Activated naive CD4-positive, alpha-beta T cell treated with anti-CD3 and anti-CD28 coated beads for 36 hours (primary cell): ENCODE measurements around the gene SCYL3. TPM values are rescaled to one million over a fixed set of nuclear protein-coding genes. Genes with fewer than 3 reads are reported as not detected.
A peak's percentile ranks its signal among the peaks of the same experiment; 100 is the strongest.
"Not testable (repeated sequence)": the region's sequence is repeated elsewhere in the genome, so short reads cannot be mapped to it uniquely, and the experiment has no call there.

ENCODE experiments used
- CTCF ChIA-PET: fragments of 350-600 bp; sonication (Branson Sonifier 250); formaldehyde crosslinking; loops from one replicate; lab custom pipeline; 2021; ENCODE audit warnings: antibody characterized with exemption; lab: Charles Lee
- DNase-seq: peaks from one replicate; pipeline ENCODE4 v3.0.0-alpha.2; 2020
- H3K27ac Mint-ChIP-seq: one replicate; pipeline ENCODE4 v1.8.0; 2021; ENCODE audit warnings: mild to moderate bottlenecking, mixed read lengths
- H3K27me3 Mint-ChIP-seq: one replicate; pipeline ENCODE4 v1.8.0; 2021; ENCODE audit warnings: low read depth, mixed read lengths
- H3K36me3 Mint-ChIP-seq: one replicate; pipeline ENCODE4 v1.8.0; 2021; ENCODE audit warnings: low read depth, mixed read lengths
- H3K4me1 Mint-ChIP-seq: one replicate; pipeline ENCODE4 v1.8.0; 2021; ENCODE audit warnings: low read depth, mixed read lengths
- H3K4me3 Mint-ChIP-seq: one replicate; pipeline ENCODE4 v1.8.0; 2021; ENCODE audit warnings: mild to moderate bottlenecking, moderate library complexity, mixed read lengths
- H3K9me3 Mint-ChIP-seq: one replicate; pipeline ENCODE4 v1.8.0; 2021; ENCODE audit warnings: mixed read lengths
- intact Hi-C: fragments of 100-400 bp; cut with micrococcal nuclease; formaldehyde crosslinking; loops from one replicate; pipeline ENCODE4 v1.15.1; 2023
- total RNA-seq, 2 experiments: library from RNA; stranded (reverse); gene quantifications; one replicate each; pipeline ENCODE4 v1.2.3, GENCODE V29; 2021

SCYL3 gene
- total RNA-seq, 2 experiments from 2014 or later, result 8.8 TPM

DNA sequence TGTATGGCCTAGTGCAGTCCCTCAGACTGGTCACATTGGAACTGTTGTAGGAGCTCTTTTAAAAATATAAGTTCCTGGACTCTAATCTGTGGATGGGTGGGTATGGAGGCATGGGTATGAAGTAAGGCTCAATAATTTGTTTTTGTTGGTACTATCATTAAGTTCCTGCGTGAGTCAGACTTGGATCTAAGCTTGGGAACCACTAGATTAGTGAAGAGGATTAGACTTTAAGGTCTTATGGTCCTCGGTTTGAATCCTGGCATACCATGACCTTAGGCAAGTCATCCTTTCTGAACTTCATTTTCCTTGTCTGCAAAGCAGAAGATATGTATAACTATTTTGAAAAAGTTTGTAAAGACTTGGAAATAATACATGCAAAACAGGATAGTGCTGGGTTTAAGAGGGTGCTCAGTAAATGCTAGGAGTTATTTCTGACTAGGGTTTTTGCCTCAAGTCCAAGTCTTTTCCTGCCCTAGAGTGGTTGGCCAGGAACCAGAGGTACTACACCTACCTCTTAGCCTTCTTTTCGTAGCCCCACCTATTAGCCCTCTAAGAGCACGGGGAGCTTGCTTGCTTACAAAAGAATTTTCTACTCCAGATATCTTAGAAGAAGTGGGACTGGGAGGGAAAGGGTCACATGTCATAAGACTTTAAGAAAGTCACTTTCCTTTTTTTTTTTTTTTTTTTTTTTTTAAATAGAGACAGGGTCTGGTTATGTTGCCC, 60.4 kb downstream of the SCYL3 start:
- Mint-ChIP-seq H3K27ac (no peak overlapping the region), H3K27me3 (no peaks in the 10 kb centered on the region), H3K9me3 (no peaks in the 10 kb centered on the region), H3K4me3 (no peak overlapping the region), H3K36me3 (peaks cover 37% of the 10 kb centered on the region), H3K4me1 (no peaks in the 10 kb centered on the region)
- no peak for DNase-seq
- intact Hi-C loops, result no loop called here
- CTCF ChIA-PET, result interaction anchor here (0.6 kb wide), 1 partner anchor 281 kb away, joined by 5 read pairs; no protein-coding TSS in a partner anchor

- Mint-ChIP-seq H3K36me3 (peaks cover 35% of the 10 kb centered on the region), H3K27me3 (no peaks in the 10 kb centered on the region), H3K4me1 (no peaks in the 10 kb centered on the region), H3K4me3 (no peak overlapping the region), H3K27ac (no peak overlapping the region), H3K9me3 (no peaks in the 10 kb centered on the region)
- DNase-seq, result no peak
- CTCF ChIA-PET, result interaction anchor here (0.6 kb wide), 1 partner anchor 583 kb away, joined by 3 read pairs; no protein-coding TSS in a partner anchor
- intact Hi-C loops, result no loop called here
Measured at GRCh38 chr1:169829671-169830070, 64.0 kb downstream of the SCYL3 start.

GRCh38 chr1:169824153-169824552, 69.5 kb downstream of the SCYL3 start:
- Mint-ChIP-seq H3K36me3 (peaks cover 23% of the 10 kb centered on the region), H3K4me3 (no peak overlapping the region), H3K27me3 (no peaks in the 10 kb centered on the region), H3K27ac (no peak overlapping the region), H3K9me3 (no peaks in the 10 kb centered on the region), H3K4me1 (no peaks in the 10 kb centered on the region)
- intact Hi-C loops, result no loop called here
- CTCF ChIA-PET, result no interaction called here
- DNase-seq, result no peak

DNA sequence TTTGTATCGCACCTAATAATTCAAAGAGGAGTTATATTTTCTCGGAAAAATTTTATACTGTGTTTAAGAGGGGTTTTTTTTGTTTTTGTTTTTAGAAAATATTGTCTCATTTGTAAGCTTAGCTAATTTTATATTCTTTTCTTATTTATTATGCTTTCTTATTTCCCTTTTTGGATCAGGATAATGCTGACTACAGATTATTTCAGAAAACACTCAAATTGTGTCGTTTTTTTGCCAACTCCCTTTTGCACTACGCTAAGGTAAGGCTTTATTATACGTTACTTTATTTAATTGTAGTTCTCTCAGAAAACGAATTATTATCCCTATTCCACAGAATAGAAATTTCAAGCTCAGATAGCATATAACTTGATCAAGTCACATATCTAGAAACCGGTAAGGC, 72.2 kb downstream of the SCYL3 start:
- Mint-ChIP-seq H3K27ac (no peak overlapping the region), H3K4me3 (no peak overlapping the region), H3K27me3 (no peaks in the 10 kb centered on the region), H3K9me3 (no peaks in the 10 kb centered on the region), H3K36me3 (peaks cover 25% of the 10 kb centered on the region), H3K4me1 (no peaks in the 10 kb centered on the region)
- no peak for DNase-seq
- CTCF ChIA-PET, result interaction anchor here (0.7 kb wide), 2 partner anchors 13 to 15 kb away, joined by 3 to 4 read pairs; no protein-coding TSS in a partner anchor
- intact Hi-C loops, result no loop called here

- intact Hi-C loops, result no loop called here
- Mint-ChIP-seq H3K4me3 (no peak overlapping the region), H3K9me3 (no peaks in the 10 kb centered on the region), H3K27ac (no peak overlapping the region), H3K4me1 (no peaks in the 10 kb centered on the region), H3K27me3 (no peaks in the 10 kb centered on the region), H3K36me3 (peaks cover 34% of the 10 kb centered on the region)
- CTCF ChIA-PET, result no interaction called here
- no peak for DNase-seq
Measured at GRCh38 chr1:169816617-169817016, 77.1 kb downstream of the SCYL3 start.

GRCh38 chr1:169814265-169814664, 79.4 kb downstream of the SCYL3 start:
- H3K27me3 Mint-ChIP-seq, result no peaks in the 10 kb centered on the region
- no peaks in the 10 kb centered on the region for H3K4me1 Mint-ChIP-seq
- intact Hi-C loops, result no loop called here
- no peaks in the 10 kb centered on the region for H3K9me3 Mint-ChIP-seq
- no peak for DNase-seq
- no peak overlapping the region for H3K27ac Mint-ChIP-seq
- CTCF ChIA-PET, result no interaction called here
- H3K36me3 Mint-ChIP-seq, result peaks cover 35% of the 10 kb centered on the region
- no peak overlapping the region for H3K4me3 Mint-ChIP-seq

DNA sequence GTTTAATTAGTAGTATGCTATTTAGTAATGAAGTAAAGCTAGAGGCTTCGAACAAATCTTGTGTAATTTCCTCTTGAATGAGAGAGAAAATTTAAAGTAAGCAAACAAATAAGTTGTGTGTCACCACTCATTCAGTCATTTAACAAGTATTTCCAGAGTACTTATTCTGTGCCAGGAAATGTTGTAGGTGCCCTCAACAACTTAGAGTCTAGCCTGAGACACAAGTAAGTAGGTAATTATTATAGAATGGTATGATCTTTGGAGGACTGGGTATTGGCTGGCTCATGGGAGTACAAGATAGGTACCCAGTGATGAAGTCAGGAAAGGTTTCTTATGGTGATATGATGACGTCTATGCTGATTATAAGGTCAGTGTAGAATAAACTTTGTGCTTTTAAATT, 81.6 kb downstream of the SCYL3 start:
- CTCF ChIA-PET, result no interaction called here
- Mint-ChIP-seq H3K27me3 (no peaks in the 10 kb centered on the region), H3K9me3 (no peaks in the 10 kb centered on the region), H3K4me3 (no peak overlapping the region), H3K36me3 (peaks cover 35% of the 10 kb centered on the region), H3K27ac (no peak overlapping the region), H3K4me1 (no peaks in the 10 kb centered on the region)
- intact Hi-C loops, result no loop called here
- DNase-seq, result no peak

DNA sequence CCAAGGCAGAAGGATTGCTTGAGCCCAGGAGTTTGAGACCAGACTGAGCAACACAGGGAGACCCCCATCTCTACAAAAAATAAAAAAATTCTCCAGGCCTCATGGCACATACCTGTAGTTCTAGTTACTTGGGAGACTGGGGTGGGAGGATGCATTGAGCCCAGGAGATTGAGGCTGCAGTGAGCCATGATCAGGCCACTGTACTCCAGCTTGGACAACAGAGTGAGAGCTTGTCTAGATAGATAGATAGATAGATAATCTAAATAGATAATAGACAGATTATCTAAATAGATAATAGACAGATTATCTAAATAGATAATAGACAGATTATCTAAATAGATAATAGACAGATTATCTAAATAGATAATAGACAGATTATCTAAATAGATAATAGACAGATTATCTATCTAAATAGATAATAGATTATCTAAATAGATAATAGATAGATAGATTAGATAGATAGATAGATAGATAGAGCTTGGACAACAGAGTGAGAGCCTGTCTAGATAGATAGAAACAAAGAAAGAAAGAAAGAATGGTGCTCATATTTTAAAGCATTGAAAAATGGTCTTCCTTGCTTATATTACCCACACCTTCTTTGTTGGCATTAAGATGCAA, 82.2 kb downstream of the SCYL3 start:
- CTCF ChIA-PET, H3K27me3 Mint-ChIP-seq, H3K4me1 Mint-ChIP-seq, DNase-seq, H3K4me3 Mint-ChIP-seq, H3K27ac Mint-ChIP-seq, intact Hi-C loops, H3K9me3 Mint-ChIP-seq: not testable (repeated sequence)
- H3K36me3 Mint-ChIP-seq, result peaks cover 34% of the 10 kb centered on the region

- no peaks in the 10 kb centered on the region for H3K4me1 Mint-ChIP-seq
- no peak overlapping the region for H3K27ac Mint-ChIP-seq
- H3K9me3 Mint-ChIP-seq, result no peaks in the 10 kb centered on the region
- H3K27me3 Mint-ChIP-seq, result no peaks in the 10 kb centered on the region
- intact Hi-C loops, result loop anchor here (1.0 kb wide), 3 partner anchors 98 to 343 kb away; partner anchors contain the start of gene SELL
- CTCF ChIA-PET, result interaction anchor here (0.6 to 3.2 kb wide), 19 partner anchors 8 to 1621 kb away, joined by 3 to 20 read pairs (median 4); partner anchors contain the start of gene METTL18
- no peak overlapping the region for H3K4me3 Mint-ChIP-seq
- H3K36me3 Mint-ChIP-seq, result peaks cover 23% of the 10 kb centered on the region
- DNase-seq, result peak; percentile 10
Measured at GRCh38 chr1:169809370-169810095, 84.2 kb downstream of the SCYL3 start.

DNA sequence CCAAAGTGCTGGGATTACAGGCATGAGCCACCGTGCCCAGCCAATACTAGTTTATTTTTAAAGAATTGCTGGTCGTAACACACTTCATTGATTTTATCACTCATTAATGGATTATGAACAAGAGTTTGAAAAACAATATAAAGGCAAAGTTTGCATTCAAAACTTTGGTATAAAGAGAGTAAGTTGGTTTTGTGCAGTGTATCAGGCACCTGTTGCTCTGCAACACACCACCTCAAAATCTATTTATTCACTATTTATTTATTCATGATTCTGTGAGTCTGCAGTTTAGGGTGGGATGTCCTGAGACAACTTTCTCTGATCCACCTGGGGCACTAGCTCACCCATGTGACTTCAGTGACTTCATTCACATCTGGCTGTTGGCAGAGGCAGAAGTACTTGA, 88.8 kb downstream of the SCYL3 start:
- peaks cover 25% of the 10 kb centered on the region for H3K36me3 Mint-ChIP-seq
- DNase-seq, result no peak
- CTCF ChIA-PET, result no interaction called here
- no peaks in the 10 kb centered on the region for H3K27me3 Mint-ChIP-seq
- intact Hi-C loops, result no loop called here
- no peak overlapping the region for H3K4me3 Mint-ChIP-seq
- H3K9me3 Mint-ChIP-seq, result no peaks in the 10 kb centered on the region
- H3K4me1 Mint-ChIP-seq, result peaks cover 2% of the 10 kb centered on the region
- no peak overlapping the region for H3K27ac Mint-ChIP-seq

- H3K36me3 Mint-ChIP-seq, result peaks cover 22% of the 10 kb centered on the region
- intact Hi-C loops, result no loop called here
- H3K27ac Mint-ChIP-seq, result no peak overlapping the region
- H3K4me3 Mint-ChIP-seq, result no peak overlapping the region
- no peak for DNase-seq
- CTCF ChIA-PET, result interaction anchor here (0.7 to 1.4 kb wide), 3 partner anchors 8 to 322 kb away, joined by 4 to 5 read pairs (median 4); partner anchors contain the start of gene F5
- H3K9me3 Mint-ChIP-seq, result no peaks in the 10 kb centered on the region
- H3K27me3 Mint-ChIP-seq, result no peaks in the 10 kb centered on the region
- peaks cover 7% of the 10 kb centered on the region for H3K4me1 Mint-ChIP-seq
Measured at GRCh38 chr1:169802888-169803287, 90.8 kb downstream of the SCYL3 start.
